VCaP (cell line): ENCODE data around the gene PDCD1LG2.

Source experiments
- H3K27ac ChIP-seq: fragments of 450-650 bp; 2 replicates; pipeline ENCODE4 v1.5.1; 2017
- CTCF ChIP-seq: fragments of 450-650 bp; conservative IDR thresholded peaks from 2 replicates; pipeline ENCODE4 v1.5.1; 2017; ENCODE audit warnings: mild to moderate bottlenecking, moderate library complexity

The PDCD1LG2 gene

GRCh38 chr9:5557606-5558587, 47.6 kb downstream of the PDCD1LG2 start:
- TF ChIP-seq CTCF: no peak
- H3K27ac ChIP-seq: no peak overlapping the region

- no peak for TF ChIP-seq CTCF
- H3K27ac ChIP-seq: no peak overlapping the region
Observed at GRCh38 chr9:5559659-5560058, 49.3 kb downstream of the PDCD1LG2 start.

- no peak overlapping the region for H3K27ac ChIP-seq
- no peak for TF ChIP-seq CTCF
Observed at GRCh38 chr9:5560443-5561100, 50.2 kb downstream of the PDCD1LG2 start.

- H3K27ac ChIP-seq: no peak overlapping the region
- no peak for TF ChIP-seq CTCF
Observed at GRCh38 chr9:5561828-5562488, 51.6 kb downstream of the PDCD1LG2 start.

GRCh38 chr9:5562806-5563416, 52.6 kb downstream of the PDCD1LG2 start:
- H3K27ac ChIP-seq: no peak overlapping the region
- no peak for TF ChIP-seq CTCF

- no peak for TF ChIP-seq CTCF
- no peak overlapping the region for H3K27ac ChIP-seq
Observed at GRCh38 chr9:5563417-5563815, 53.1 kb downstream of the PDCD1LG2 start.

- no peak overlapping the region for H3K27ac ChIP-seq
- no peak for TF ChIP-seq CTCF
Observed at GRCh38 chr9:5563886-5564285, 53.6 kb downstream of the PDCD1LG2 start.
